Brain microvascular endothelial cell (primary cell): ENCODE results near the gene RRBP1.

ENCODE experiments used
- DNase-seq: peaks from one replicate; pipeline ENCODE4 v3.0.0-alpha.2; 2020
- H3K27ac ChIP-seq: fragments of 250-450 bp; sonication (Bioruptor Pico); 2 replicates; pipeline ENCODE4 v1.5.1; 2020; ENCODE audit warnings: mild to moderate bottlenecking, moderate library complexity
- H3K27me3 ChIP-seq: fragments of 250-450 bp; sonication (Bioruptor Pico); replicated peaks from 2 replicates; pipeline ENCODE4 v1.5.1; 2020; ENCODE audit warnings: mild to moderate bottlenecking
- H3K36me3 ChIP-seq: fragments of 250-450 bp; sonication (Bioruptor Pico); replicated peaks from 2 replicates; pipeline ENCODE4 v1.5.1; 2020; ENCODE audit warnings: mild to moderate bottlenecking
- H3K4me3 ChIP-seq: 2 replicates; pipeline ENCODE4 v1.5.1; 2011; ENCODE audit warnings: low read depth, mild to moderate bottlenecking, control low read depth, low read length, moderate library complexity
- CTCF ChIP-seq: IDR thresholded peaks from 2 replicates; pipeline ENCODE4 v1.5.1; 2011; ENCODE audit warnings: low read depth, mild to moderate bottlenecking, moderate library complexity, low read length, control low read depth, inconsistent platforms; ENCODE audit errors: missing control alignments
- in situ Hi-C: cut with HindIII; loops from 2 replicates; pipeline ENCODE4 v1.10.0; 2017; ENCODE audit warnings: low sequenced_read_pairs, low pct_ligation_motif_present

The RRBP1 gene

GRCh38 chr20:17617868-17618672, 64.0 kb downstream of the RRBP1 start:
- H3K36me3 ChIP-seq, result peaks cover 94% of the 10 kb centered on the region
- no peak for DNase-seq
- no peaks in the 10 kb centered on the region for H3K27me3 ChIP-seq
- in situ Hi-C loops, result no loop called here
- no peak for TF ChIP-seq CTCF
- H3K4me3 ChIP-seq, result no peak overlapping the region
- H3K27ac ChIP-seq, result no peak overlapping the region

- H3K27me3 ChIP-seq, result no peaks in the 10 kb centered on the region
- H3K36me3 ChIP-seq, result peaks cover 89% of the 10 kb centered on the region
- H3K4me3 ChIP-seq, result no peak overlapping the region
- TF ChIP-seq CTCF, result peak; percentile 69
- H3K27ac ChIP-seq, result no peak overlapping the region
- in situ Hi-C loops, result no loop called here
- no peak for DNase-seq
These were observed 64.7 kb downstream of the RRBP1 start for GRCh38 chr20:17617212-17617867.

GRCh38 chr20:17616480-17617211, 65.4 kb downstream of the RRBP1 start:
- no peaks in the 10 kb centered on the region for H3K27me3 ChIP-seq
- no peak overlapping the region for H3K27ac ChIP-seq
- H3K4me3 ChIP-seq, result no peak overlapping the region
- no peak for TF ChIP-seq CTCF
- peaks cover 82% of the 10 kb centered on the region for H3K36me3 ChIP-seq
- no peak for DNase-seq
- in situ Hi-C loops, result no loop called here

GRCh38 chr20:17615645-17616479, 66.2 kb downstream of the RRBP1 start:
- no peak overlapping the region for H3K27ac ChIP-seq
- no peak for TF ChIP-seq CTCF
- no peak overlapping the region for H3K4me3 ChIP-seq
- in situ Hi-C loops, result no loop called here
- peaks cover 74% of the 10 kb centered on the region for H3K36me3 ChIP-seq
- no peak for DNase-seq
- H3K27me3 ChIP-seq, result no peaks in the 10 kb centered on the region

- Histone ChIP-seq H3K27ac (no peak overlapping the region), H3K27me3 (no peaks in the 10 kb centered on the region), H3K4me3 (no peak overlapping the region), H3K36me3 (peaks cover 66% of the 10 kb centered on the region)
- in situ Hi-C loops, result no loop called here
- no peak for DNase-seq
- TF ChIP-seq CTCF, result no peak
These were observed 67.0 kb downstream of the RRBP1 start for GRCh38 chr20:17614812-17615644.
